CD4-positive, alpha-beta T cell treated with Interleukin-2 at 100 ng/mL for 4 hours (primary cell): Measurements from ENCODE around the gene TTYH1.
"Not testable (repeated sequence)": the region's sequence is repeated elsewhere in the genome, so short reads cannot be mapped to it uniquely, and the experiment has no call there.

Source experiments
- DNase-seq: peaks from one replicate; pipeline ENCODE4 v3.0.0-alpha.2; 2020; ENCODE audit warnings: low spot score

TTYH1 gene

DNA sequence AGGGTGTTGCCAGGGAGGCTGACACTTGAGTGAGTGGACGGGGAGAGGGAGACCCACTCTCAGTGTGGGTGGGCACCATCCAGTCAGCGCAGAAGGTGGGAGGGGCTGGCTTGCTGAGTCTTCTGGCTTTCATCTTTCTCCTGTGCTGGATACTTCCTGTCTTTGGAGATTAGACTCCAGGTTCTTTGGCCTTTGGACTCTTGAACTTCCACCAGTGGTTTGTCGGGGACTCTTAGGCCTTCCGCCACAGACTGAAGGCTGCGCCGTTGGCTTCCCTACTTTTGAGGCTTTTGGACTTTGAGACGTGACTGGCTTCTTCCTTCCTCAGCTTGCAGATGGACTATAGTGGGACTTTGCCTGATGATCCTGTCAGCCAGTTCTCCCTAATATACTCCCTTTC lies 29.5 kb downstream of the TTYH1 start:
- no peak for DNase-seq

DNA sequence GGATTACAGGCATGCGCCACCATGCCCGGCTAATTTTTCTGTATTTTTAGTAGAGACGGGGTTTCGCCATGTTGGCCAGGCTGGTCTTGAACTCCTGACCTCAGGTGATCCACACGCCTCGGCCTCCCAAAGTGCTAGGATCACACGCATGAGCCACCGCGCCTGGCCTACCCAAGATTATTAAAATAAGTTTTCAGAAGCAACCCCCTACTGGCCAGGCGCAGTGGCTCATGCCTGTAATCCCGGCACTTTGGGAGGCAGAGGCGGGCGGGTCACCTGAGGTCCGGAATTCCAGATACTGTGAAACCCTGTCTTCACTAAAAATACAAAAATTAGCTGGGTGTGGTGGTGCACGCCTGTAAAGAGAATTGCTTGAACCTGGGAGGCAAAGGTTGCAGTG lies 31.1 kb downstream of the TTYH1 start:
- DNase-seq = not testable (repeated sequence)

DNA sequence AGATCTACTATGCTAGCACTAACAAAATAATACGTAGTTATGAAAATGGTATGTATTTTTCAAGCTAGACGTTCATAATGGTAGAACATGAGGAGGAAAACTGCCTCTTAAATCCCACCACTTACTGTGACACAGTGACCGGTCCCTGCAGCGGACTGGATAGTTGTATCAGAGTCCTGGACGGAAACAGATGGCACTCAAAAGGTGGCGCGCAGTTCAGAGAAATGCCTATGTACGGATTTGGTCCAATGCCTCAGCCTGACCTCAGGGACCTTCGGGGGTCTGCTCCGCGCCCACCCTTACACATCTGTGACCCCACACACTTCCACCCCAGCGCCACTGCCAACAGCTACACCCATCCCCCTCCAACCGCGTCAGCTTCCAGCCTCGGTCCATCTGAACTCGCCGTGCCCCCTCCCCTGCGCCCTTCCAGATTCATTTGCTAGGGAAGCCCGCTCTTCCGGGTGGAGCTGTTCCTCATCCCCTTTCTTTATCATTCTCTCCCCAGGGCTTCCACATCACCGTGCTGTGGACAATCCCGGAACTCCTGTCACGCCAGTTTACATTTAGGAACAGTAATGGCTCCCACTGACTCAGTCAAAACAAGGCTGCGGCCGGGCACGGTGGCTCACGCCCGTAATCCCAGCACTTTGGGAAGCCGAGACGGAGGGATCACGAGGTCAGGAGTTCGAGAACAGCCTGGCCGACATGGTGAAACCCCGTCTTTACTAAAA lies 32.9 kb downstream of the TTYH1 start:
- peak; percentile 27 for DNase-seq

DNA sequence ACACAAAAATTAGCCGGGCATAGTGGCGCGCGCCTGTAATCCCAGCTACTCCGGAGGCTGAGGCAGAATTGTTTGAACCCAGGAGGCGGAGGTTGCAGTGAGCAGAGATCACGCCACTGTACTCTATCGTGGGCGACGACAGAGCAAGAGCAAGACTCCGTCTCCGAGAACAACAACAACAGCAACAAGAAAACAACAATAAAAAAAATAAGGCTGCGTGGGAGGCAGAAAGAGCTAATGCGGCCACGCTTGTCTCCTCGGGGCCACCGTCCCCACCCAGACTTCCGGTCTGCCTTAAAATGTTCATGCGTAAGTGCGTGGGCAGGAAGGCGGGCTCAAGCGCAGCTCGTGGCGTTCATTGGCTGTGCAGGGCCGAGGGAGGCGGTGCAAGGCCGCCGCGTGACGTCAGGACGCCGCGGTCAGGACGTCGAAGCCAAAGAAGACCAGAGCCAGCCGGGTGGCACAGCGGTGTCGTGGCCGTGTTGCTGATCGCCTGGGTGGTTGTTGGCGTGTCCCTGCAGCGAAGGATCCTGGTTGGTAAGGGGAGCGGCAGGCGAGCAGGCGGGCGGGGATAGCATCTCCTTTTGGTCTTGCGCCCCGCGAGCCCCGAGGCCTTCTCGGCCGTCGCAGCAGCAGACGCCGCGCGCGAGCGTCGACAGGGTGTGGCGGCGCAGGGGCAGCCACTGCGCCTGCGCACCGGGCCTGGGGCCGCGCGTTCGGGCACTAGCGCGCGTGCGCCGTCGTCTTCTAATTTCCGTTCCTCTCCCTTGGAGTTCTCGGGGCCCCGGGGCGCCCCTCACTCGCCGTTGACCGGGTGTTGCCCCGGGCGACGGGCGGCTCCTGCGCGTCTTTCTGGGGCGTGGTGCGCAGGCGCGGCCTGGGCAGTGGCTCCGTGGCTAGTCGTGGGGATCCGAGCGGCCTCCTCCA lies 33.8 kb downstream of the TTYH1 start, which contains the start of gene LENG8:
Gene LENG8 (plus strand): TSS at position 426 of the 927 bp plus-strand sequence. CDS start 2,146 bp downstream, outside the sequence.
- peak; percentile 98 for DNase-seq

DNA sequence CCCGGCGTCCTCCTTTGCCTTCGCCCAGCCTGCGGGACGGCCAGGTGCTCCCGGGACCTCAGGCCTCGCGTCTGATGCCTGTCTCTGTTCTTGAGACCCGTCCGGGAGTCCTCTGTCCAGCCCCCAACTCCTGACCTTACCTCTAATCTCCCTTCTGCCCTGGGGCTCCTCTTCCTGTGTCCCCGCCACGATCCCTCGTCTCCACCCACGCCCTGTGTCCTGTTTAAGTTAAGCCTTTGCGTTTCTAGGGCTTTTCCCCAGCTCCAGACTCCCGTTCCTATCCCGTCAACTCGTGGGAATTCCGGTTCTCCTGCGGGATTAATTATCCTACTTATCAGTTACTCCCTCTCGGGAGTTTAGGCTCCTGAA lies 34.4 kb downstream of the TTYH1 start:
- no peak for DNase-seq

DNA sequence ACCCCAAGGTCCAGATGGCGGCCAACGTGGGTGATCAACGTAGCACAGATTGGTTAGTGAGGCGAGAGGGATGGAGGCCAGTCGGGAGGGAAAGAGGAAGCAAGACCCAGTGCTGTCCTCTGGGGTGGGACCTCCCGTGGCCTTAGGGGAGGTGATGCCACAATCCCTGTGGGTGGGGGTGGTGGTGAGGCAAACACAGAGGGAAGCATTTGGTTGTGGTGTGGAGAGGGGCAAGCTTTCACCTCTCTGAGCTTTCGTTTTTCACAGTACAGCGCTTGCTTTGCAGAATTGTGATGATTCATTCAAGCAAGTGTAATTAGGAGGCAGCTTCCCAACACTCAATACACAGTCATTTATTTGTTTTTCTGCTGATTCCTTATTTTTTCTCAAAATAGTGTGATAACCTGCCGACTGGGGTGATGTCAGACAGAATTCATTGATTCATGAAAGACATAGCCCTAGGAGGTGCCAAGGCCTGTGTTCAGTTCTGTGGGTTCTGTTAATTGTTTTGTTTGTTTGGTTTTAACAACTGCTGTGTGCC lies 36.1 kb downstream of the TTYH1 start:
- DNase-seq = no peak

DNA sequence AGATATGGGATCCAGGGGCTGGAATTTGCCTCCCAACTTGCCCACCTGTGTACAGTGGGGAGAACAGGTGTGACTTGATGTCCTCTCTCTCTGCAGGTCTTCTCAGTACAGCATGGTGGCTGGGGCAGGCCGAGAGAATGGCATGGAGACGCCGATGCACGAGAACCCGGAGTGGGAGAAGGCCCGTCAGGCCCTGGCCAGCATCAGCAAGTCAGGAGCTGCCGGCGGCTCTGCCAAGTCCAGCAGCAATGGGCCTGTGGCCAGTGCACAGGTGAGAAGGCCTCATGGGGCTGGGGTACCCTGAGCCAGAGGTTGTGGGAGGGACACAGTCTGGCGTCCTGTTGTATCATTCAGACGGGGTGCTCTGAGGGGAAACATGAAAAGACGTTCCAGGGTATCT lies 36.7 kb downstream of the TTYH1 start:
- DNase-seq = no peak

DNA sequence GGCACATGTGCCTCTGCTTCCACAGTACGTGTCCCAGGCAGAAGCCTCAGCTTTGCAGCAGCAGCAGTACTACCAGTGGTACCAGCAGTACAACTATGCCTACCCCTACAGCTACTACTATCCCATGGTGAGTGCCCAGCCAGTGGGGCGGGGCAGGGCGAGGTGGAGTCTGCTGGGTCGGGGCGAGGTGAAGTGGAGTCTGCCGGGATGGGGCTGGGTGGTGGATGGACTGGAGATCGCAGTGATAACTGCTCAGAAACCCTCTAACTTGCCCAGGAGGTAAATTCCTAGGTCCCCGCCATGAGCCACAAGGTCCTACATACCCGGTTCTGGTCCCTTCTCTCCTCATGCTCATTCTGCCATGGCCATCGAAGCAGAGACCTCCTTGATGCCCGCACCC lies 37.4 kb downstream of the TTYH1 start:
- no peak for DNase-seq

DNA sequence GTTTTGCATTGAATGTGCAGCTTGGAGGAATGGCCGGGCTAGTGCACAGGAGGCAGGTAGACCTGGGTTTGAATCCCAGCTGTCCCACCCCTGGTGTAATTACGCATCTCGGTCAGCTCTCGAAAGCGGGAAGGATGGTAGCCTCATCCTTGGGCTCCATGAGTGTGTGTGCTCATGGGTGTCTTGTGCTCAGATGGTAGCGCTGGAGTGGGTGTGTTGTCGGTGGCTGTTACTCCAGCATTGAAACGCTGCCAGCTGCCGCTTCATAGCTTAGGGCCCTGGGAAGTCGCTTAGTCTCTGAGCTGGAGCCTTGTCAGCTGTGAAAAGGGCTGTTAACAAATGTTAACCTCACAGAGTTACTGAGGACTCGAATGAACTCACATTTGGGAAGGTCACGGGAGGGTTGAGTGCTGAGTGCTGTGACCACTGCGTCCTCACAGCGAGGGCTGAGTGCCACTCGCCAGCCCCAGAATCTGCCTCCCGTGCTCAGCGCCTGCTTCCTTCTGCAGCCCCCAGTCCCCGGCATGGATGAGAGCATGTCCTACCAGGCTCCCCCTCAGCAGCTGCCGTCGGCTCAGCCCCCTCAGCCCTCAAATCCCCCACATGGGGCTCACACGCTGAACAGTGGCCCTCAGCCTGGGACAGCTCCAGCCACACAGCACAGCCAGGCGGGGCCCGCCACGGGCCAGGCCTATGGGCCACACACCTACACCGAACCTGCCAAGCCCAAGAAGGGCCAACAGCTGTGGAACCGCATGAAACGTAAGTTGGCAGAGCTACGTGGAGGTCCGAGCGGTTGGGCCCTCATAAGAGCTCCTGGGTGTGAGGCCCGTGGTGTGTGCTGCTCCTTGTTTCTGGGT lies 38.9 kb downstream of the TTYH1 start:
- DNase-seq = no peak

DNA sequence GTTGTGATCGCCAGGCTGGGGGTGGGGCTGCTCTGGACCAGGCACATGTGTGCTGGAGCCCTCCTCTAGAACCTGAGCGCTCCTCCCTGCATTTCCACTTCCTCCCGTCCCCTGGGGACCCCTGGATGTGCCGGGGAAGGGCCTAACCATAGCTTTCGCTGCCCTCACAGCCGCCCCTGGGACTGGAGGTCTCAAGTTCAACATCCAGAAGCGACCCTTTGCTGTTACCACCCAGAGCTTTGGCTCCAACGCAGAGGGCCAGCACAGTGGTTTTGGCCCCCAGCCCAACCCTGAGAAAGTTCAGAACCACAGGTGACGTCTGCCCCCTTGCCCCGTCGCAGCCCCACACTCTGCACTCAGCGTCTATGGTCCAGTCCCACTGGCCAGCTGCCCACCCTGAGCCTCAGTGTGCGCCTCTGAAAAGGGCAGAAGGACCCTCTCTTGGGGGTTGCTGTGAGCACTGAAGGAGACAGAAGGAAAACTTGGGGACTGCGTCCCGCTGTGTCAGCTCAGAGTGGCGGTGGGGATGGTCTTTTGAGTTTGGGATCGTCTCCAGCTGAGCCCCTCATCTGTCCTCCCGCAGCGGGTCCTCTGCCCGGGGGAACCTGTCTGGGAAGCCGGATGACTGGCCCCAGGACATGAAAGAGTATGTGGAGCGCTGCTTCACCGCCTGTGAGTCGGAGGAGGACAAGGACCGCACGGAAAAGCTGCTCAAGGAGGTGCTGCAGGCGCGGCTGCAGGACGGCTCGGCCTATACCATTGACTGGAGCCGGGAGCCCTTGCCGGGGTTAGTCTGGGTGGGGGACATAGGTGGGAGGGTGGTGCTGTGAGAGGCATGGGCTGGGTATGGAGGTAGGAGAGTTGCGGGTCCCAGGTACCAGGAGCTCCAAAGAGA lies 39.8 kb downstream of the TTYH1 start:
- DNase-seq = no peak

DNA sequence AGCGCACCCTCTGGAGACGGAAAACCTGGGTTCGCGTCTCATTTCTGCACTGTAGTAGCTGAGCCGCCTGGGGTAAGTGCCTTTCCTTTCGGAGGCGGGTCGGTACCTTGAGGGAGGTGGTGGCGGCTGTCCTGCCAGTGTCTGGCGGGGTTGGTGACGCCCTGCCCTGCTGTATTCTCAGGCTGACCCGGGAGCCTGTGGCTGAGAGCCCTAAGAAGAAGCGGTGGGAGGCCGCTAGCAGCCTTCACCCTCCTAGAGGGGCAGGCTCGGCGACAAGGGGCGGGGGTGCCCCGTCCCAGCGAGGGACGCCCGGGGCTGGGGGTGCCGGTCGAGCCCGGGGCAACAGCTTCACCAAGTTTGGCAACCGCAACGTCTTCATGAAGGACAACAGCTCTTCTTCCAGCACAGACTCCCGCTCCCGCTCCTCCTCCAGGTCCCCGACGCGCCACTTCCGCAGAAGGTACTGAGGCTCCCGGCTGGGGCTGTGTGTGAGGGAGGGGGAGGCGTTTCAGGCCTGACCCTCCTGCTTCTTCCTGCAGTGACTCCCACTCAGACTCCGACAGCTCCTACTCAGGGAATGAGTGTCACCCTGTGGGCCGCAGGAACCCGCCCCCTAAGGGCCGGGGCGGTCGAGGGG lies 40.6 kb downstream of the TTYH1 start:
- no peak for DNase-seq

DNA sequence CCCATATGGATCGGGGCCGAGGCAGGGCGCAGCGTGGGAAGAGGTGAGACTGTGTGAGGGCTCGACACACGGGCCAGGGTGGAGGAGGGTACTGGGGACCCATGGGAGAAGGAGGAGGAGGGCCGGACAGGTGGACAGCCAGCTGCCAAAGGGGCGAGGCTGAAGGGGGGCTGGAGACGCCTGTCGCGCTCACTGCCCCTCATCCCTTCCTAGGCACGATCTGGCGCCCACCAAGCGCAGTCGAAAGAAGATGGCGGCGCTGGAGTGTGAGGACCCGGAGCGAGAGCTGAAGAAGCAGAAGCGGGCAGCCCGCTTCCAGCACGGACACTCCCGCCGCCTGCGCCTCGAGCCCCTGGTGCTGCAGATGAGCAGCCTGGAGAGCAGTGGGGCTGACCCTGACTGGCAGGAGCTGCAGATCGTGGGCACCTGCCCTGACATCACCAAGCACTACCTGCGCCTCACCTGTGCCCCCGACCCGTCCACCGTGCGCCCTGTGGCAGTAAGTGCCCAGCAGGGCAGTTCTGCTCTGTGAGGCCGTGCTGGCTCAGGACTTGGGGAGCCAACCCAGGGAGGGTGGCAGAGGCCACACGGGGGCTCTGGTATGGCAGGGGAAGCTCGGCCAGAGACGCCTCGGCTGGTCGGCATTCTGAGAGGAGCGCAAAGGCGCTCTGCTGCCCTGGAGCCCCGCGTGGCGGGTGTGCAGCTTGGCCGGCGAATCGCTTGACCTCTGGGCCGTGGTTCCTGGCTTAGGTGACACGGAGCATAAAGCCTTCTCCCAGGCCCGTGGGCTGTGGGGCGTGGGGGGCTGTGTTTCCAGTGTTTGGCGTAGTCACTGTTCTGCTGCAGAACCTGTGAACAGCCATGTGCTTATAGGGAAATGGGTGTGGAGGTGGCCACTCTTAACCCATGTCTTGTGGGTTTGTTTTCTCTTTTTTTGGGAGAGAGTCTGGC lies 41.4 kb downstream of the TTYH1 start:
- no peak for DNase-seq

DNA sequence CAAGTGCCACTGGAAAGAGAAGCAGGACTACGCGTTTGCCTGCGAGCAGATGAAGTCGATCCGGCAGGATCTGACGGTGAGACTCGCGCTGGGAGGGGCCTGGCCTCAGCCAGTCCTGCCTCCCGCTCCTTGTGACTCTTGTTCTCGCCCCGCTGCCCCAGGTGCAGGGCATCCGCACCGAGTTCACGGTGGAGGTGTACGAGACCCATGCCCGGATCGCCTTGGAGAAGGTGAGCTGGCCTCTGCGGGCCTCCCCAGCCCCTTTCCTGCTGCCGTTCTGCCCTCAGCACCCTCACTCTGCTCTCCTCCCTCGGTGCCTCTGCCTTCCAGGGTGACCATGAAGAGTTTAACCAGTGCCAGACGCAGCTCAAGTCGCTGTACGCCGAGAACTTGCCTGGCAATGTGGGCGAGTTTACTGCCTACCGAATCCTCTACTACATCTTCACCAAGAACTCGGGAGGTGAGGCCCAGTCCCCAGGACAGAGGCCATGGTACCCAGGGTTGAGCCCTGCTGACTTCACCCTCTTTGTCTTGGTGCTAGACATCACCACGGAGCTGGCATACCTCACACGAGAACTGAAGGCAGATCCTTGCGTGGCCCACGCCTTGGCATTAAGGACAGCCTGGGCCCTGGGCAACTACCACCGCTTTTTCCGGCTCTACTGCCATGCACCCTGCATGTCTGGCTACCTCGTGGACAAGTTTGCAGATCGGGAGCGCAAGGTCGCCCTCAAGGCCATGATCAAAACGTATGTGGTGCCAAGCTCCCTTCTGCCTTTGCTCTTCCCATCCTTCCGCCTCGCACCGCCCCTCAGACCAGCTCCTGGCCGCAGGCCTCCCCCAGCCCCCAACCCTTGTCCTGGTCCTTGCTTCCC lies 42.7 kb downstream of the TTYH1 start:
- DNase-seq = no peak

DNA sequence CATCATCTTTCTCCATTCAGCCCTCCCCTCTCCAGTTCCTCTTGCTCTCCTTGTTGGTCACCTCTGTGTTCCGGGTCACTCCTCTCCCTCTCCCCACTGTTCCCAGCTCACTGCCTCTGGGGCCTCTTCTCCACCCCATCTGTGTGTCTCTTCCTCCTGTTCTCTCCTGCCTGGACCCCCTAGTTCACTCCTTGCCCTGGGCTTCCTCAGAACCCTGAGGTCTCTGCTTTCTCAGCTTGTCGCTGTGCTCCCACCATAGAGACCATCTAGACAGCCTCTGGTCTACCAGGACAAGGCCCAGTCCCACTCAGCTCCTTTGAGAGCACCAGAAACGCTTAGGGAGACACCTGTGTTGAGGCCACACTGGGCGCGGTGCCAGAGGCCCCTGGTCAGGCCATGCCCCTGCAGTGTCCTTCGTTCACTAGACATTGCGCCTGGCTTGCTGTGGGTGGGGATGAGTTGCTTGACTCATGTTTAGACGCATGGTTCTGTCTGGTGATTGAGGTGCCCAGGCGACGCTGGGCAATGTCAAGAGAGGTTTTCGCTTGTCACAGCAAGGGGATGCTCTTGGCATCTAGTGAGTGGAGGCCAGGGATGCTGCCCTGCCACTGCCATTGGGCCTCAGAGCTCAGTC lies 43.5 kb downstream of the TTYH1 start:
- DNase-seq = no peak

DNA sequence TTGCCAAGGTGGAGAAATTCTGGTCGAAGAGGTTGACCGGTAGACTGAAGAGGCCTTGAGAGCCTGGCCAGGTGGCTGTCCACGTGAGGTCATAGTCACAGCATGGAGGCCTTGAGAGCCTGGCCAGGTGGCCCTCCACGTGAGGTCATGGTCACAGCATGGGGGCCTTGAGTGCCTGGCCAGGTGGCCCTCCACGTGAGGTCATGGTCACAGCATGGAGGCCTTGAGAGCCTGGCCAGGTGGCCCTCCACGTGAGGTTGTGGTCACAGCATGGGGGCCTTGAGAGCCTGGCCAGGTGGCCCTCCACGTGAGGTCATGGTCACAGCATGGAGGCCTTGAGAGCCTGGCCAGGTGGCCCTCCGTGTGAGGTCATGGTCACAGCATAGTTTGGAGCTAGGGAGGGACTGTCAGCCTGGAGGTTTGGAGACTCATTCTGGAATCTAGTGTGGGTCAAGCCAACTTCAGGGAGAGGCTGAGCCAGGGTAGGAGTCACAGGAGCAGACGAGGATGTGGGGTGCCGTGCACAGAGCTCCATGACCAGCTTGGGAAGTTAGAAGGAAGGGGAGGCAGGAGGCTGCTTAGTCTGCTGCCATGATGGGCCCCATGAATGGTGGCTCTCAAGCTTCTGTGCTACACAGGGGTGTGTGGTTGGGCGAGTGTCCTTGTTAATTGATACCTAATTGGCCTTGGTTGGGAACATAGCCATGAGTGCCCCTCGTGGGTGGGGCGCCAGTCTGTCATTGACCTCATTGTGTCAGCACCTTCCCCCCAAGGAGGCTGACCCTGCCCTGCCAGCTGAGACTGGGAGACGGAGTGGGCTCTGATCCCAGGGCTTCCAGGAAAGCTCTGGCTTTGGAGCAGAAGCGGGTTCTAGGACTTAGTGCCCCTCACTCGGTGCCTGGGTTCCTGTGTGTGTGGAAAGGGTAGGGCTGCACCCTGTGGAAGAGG lies 44.3 kb downstream of the TTYH1 start:
- no peak for DNase-seq

DNA sequence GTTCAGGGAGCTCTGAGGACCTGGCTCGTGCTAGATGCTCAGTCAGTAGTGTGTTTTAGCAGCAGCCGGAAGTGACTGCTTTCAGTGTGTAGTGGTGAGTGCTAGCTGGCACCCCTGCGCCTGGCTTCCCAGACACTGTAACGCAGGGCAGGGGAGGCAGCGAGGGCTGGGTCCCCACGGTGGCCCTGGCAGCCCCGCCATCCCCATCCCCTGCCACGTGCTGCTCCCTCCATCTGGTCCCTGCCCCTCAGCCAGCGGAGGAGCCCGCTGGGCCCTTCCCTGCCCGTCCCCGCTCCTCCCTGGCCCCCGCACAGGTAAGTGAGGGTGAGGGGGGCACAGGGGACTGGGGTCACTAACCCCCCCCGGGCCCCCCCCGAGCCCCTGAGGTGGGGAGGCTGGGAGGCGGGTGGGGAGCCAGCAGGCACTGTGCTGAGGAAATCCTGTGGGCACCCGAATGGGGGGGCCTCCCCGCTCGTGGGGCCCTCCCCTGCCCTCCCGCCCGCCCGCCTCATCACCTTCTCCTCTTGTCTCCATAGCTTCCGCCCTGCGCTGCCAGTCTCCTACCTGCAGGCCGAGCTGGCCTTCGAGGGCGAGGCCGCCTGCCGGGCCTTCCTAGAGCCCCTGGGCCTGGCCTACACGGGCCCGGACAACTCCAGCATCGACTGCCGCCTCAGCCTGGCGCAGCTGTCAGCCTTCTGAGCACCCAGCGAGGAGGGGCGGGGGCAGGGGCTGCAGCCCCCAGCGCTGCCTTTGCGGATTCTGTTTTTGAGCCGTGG lies 45.2 kb downstream of the TTYH1 start:
- DNase-seq = no peak
